ACC112 (cell line): ENCODE data around the gene LRRC43.

ENCODE experiments used
- H2AFZ ChIP-seq: fragments of 200-600 bp; sonication (generic); one replicate; pipeline ENCODE4 v1.6.0; 2017; ENCODE audit warnings: antibody characterized with exemption, low read length; ENCODE audit not compliant: unreplicated experiment
- H3K27ac ChIP-seq: fragments of 200-600 bp; sonication (generic); 2 replicates; pipeline ENCODE4 v1.5.1; 2014; ENCODE audit warnings: low read depth, mild to moderate bottlenecking, antibody characterized with exemption, low read length, moderate library complexity
- H3K27me3 ChIP-seq: fragments of 200-600 bp; sonication (generic); 2 replicates; pipeline ENCODE4 v1.6.1; 2014; ENCODE audit warnings: mild to moderate bottlenecking, antibody characterized with exemption, low read length, moderate library complexity, mixed read lengths; ENCODE audit not compliant: insufficient read depth
- H3K36me3 ChIP-seq: fragments of 200-600 bp; sonication (generic); 2 replicates; pipeline ENCODE4 v1.6.1; 2016; ENCODE audit warnings: mild to moderate bottlenecking, antibody characterized with exemption, low read length, moderate library complexity, mixed read lengths; ENCODE audit not compliant: insufficient read depth
- H3K4me1 ChIP-seq: fragments of 200-600 bp; sonication (generic); one replicate; pipeline ENCODE4 v1.6.1; 2016; ENCODE audit warnings: low read length, mixed read lengths; ENCODE audit not compliant: insufficient read depth, unreplicated experiment, control insufficient read depth
- H3K4me3 ChIP-seq: fragments of 200-600 bp; sonication (generic); 2 replicates; pipeline ENCODE4 v1.5.1; 2014; ENCODE audit warnings: mild to moderate bottlenecking, low read depth, low read length
- H3K79me2 ChIP-seq: fragments of 200-600 bp; sonication (generic); one replicate; pipeline ENCODE4 v1.6.0; 2016; ENCODE audit warnings: low read length; ENCODE audit not compliant: control insufficient read depth, unreplicated experiment, insufficient read depth

Gene LRRC43

GRCh38 chr12:122141911-122142725 is 40.8 kb upstream of the LRRC43 start:
- no peaks in the 10 kb centered on the region for H3K27me3 ChIP-seq
- H2AFZ ChIP-seq: no peak overlapping the region
- no peak overlapping the region for H3K4me3 ChIP-seq
- no peaks in the 10 kb centered on the region for H3K79me2 ChIP-seq
- H3K36me3 ChIP-seq: no peaks in the 10 kb centered on the region
- H3K27ac ChIP-seq: no peak overlapping the region
- no peaks in the 10 kb centered on the region for H3K4me1 ChIP-seq

- Histone ChIP-seq H2AFZ (no peak overlapping the region), H3K27ac (no peak overlapping the region), H3K27me3 (no peaks in the 10 kb centered on the region), H3K4me1 (no peaks in the 10 kb centered on the region), H3K36me3 (no peaks in the 10 kb centered on the region), H3K4me3 (no peak overlapping the region), H3K79me2 (no peaks in the 10 kb centered on the region)
These were observed 40.1 kb upstream of the LRRC43 start for GRCh38 chr12:122142857-122143256.

- Histone ChIP-seq H3K4me1 (no peaks in the 10 kb centered on the region), H3K36me3 (no peaks in the 10 kb centered on the region), H3K27ac (no peak overlapping the region), H3K27me3 (no peaks in the 10 kb centered on the region), H3K4me3 (no peak overlapping the region), H2AFZ (no peak overlapping the region), H3K79me2 (no peaks in the 10 kb centered on the region)
These were observed 38.0 kb upstream of the LRRC43 start for GRCh38 chr12:122144885-122145284.

- no peaks in the 10 kb centered on the region for H3K4me1 ChIP-seq
- no peaks in the 10 kb centered on the region for H3K36me3 ChIP-seq
These were observed 37.2 kb upstream of the LRRC43 start for GRCh38 chr12:122145505-122146330.

GRCh38 chr12:122147514-122148290 is 35.2 kb upstream of the LRRC43 start:
- no peaks in the 10 kb centered on the region for H3K27me3 ChIP-seq
- H3K4me3 ChIP-seq: no peak overlapping the region
- no peak overlapping the region for H3K27ac ChIP-seq
- H3K4me1 ChIP-seq: no peaks in the 10 kb centered on the region
- no peaks in the 10 kb centered on the region for H3K36me3 ChIP-seq
- H2AFZ ChIP-seq: no peak overlapping the region
- H3K79me2 ChIP-seq: no peaks in the 10 kb centered on the region

More at GRCh38 chr12:122145505-122146330, 37.2 kb upstream of the LRRC43 start:
- H3K79me2 ChIP-seq: no peaks in the 10 kb centered on the region
- no peak overlapping the region for H2AFZ ChIP-seq
- no peak overlapping the region for H3K27ac ChIP-seq
- no peaks in the 10 kb centered on the region for H3K27me3 ChIP-seq
- H3K4me3 ChIP-seq: no peak overlapping the region

GRCh38 chr12:122148657-122149056 is 34.3 kb upstream of the LRRC43 start:
- Histone ChIP-seq H3K27ac (no peak overlapping the region), H3K36me3 (no peaks in the 10 kb centered on the region), H3K27me3 (no peaks in the 10 kb centered on the region), H3K4me3 (no peak overlapping the region), H3K79me2 (no peaks in the 10 kb centered on the region), H2AFZ (no peak overlapping the region), H3K4me1 (no peaks in the 10 kb centered on the region)

- Histone ChIP-seq H3K79me2 (no peaks in the 10 kb centered on the region), H3K4me1 (no peaks in the 10 kb centered on the region), H3K27ac (no peak overlapping the region), H3K4me3 (no peak overlapping the region), H3K36me3 (no peaks in the 10 kb centered on the region), H2AFZ (no peak overlapping the region), H3K27me3 (no peaks in the 10 kb centered on the region)
These were observed 32.7 kb upstream of the LRRC43 start for GRCh38 chr12:122150127-122150681.

GRCh38 chr12:122152754-122153153 is 30.2 kb upstream of the LRRC43 start:
- Histone ChIP-seq H3K27me3 (no peaks in the 10 kb centered on the region), H3K79me2 (no peaks in the 10 kb centered on the region), H2AFZ (no peak overlapping the region), H3K4me3 (no peak overlapping the region), H3K4me1 (no peaks in the 10 kb centered on the region), H3K27ac (no peak overlapping the region), H3K36me3 (no peaks in the 10 kb centered on the region)

GRCh38 chr12:122155705-122156104 is 27.2 kb upstream of the LRRC43 start:
- Histone ChIP-seq H3K36me3 (no peaks in the 10 kb centered on the region), H3K4me3 (no peak overlapping the region), H3K4me1 (no peaks in the 10 kb centered on the region), H3K79me2 (no peaks in the 10 kb centered on the region), H2AFZ (no peak overlapping the region), H3K27me3 (no peaks in the 10 kb centered on the region), H3K27ac (no peak overlapping the region)

- Histone ChIP-seq H2AFZ (no peak overlapping the region), H3K4me3 (no peak overlapping the region), H3K79me2 (no peaks in the 10 kb centered on the region), H3K4me1 (no peaks in the 10 kb centered on the region), H3K36me3 (no peaks in the 10 kb centered on the region), H3K27ac (no peak overlapping the region), H3K27me3 (no peaks in the 10 kb centered on the region)
These were observed 24.1 kb upstream of the LRRC43 start for GRCh38 chr12:122158700-122159285.
